Measurements from ENCODE around the gene TRABD.

DNA sequence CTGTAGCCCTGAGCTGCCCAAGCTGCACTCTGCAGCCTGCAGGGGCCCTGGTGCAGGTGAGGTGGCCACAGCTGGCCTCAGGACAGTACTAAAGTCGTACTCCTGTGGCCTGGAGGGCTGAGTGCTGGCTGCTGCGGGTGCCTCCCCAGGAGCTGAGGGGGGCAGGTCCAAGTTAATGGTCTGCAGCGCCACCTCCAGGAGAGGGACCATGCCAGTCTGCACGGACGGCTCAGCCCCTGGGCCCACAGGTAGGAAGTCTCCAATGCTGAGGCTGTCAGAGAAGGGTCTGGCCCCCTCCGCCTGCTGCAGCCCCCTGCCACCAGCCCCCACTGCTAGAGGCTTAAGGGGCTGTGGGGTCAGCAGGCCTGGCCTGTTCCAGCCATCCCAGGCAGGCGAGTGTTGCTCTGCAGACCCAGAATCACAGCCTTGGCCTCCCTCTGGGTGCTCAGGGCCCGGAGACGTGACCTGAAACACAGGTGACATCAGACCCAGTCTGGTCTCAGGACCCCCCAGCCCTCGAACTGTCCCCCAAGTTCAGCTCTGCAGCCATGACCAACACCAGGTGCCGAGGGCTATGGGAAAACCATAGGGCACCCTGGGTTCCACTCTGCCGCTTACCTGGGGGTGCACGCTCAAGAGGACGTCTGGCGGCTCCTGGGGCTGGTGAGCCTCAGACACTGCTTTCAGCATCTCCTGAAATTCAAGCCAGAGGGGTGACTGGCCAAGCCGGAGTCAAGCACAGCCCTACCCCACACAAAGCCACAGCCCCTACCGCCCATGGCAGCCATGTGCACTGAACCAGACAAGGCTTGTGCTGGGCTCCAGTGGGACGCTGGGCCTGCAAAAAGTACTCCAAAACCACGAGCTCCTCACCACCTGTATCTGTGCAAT, 35.9 kb downstream of the TRABD start:
- no peak for TF ChIP-seq CTCF (IDR thresholded peaks at IDR 0.05 in 4 of 5, conservative IDR thresholded peaks at IDR 0.05 in 1 of 5)
- TF ChIP-seq POLR2A (IDR thresholded peaks at IDR 0.05): no peak

Data from gastrocnemius medialis (tissue), 4 donors.